Measurements from ENCODE around the gene FBXO42. TPM values are rescaled to one million over a fixed set of nuclear protein-coding genes. Genes with fewer than 3 reads are reported as not detected.

FBXO42 gene
- total RNA-seq, 1 donor, result 16.3 TPM

GRCh38 chr1:16286122-16286521, 66.2 kb downstream of the FBXO42 start:
- no peak for DNase-seq (ENCODE audit: insufficient read length, low spot score, missing footprints)
- Histone ChIP-seq H3K9me3 (ENCODE audit: low read depth, low read length) (no peaks in the 10 kb centered on the region), H3K36me3 (ENCODE audit: insufficient read depth, low read length) (no peaks in the 10 kb centered on the region), H3K27ac (ENCODE audit: low read depth, low read length) (no peak overlapping the region), H4K20me1 (ENCODE audit: insufficient read depth, low read length) (peaks cover 10% of the 10 kb centered on the region), H2AFZ (ENCODE audit: low read length) (no peak overlapping the region), H3K4me1 (ENCODE audit: insufficient read depth, low read length) (no peaks in the 10 kb centered on the region), H3K4me2 (ENCODE audit: insufficient read depth, low read length) (no peak overlapping the region), H3K27me3 (ENCODE audit: insufficient read depth, low read length) (no peaks in the 10 kb centered on the region), H3K79me2 (ENCODE audit: insufficient read depth, low read length) (peaks cover 7% of the 10 kb centered on the region), H3K4me3 (ENCODE audit: insufficient read depth, low read length) (no peak overlapping the region)
- TF ChIP-seq CTCF (IDR thresholded peaks at IDR 0.05; ENCODE audit: extremely low read depth, low read depth, low read length), result no peak

GRCh38 chr1:16281765-16282164, 70.5 kb downstream of the FBXO42 start:
- Histone ChIP-seq H3K27me3 (ENCODE audit: insufficient read depth, low read length) (no peaks in the 10 kb centered on the region), H3K4me1 (ENCODE audit: insufficient read depth, low read length) (peaks cover 3% of the 10 kb centered on the region), H4K20me1 (ENCODE audit: insufficient read depth, low read length) (peaks cover 8% of the 10 kb centered on the region), H3K36me3 (ENCODE audit: insufficient read depth, low read length) (peaks cover 3% of the 10 kb centered on the region), H3K9me3 (ENCODE audit: low read depth, low read length) (no peaks in the 10 kb centered on the region), H3K4me2 (ENCODE audit: insufficient read depth, low read length) (no peak overlapping the region), H3K27ac (ENCODE audit: low read depth, low read length) (no peak overlapping the region), H2AFZ (ENCODE audit: low read length) (no peak overlapping the region), H3K4me3 (ENCODE audit: insufficient read depth, low read length) (no peak overlapping the region), H3K79me2 (ENCODE audit: insufficient read depth, low read length) (peaks cover 5% of the 10 kb centered on the region)
- TF ChIP-seq CTCF (IDR thresholded peaks at IDR 0.05; ENCODE audit: extremely low read depth, low read depth, low read length), result no peak
- no peak for DNase-seq (ENCODE audit: insufficient read length, low spot score, missing footprints)

- no peak overlapping the region for H2AFZ ChIP-seq (ENCODE audit: low read length)
- H3K36me3 ChIP-seq (ENCODE audit: insufficient read depth, low read length), result peaks cover 3% of the 10 kb centered on the region
- H4K20me1 ChIP-seq (ENCODE audit: insufficient read depth, low read length), result peaks cover 9% of the 10 kb centered on the region
- no peak for DNase-seq (ENCODE audit: insufficient read length, low spot score, missing footprints)
- peaks cover 5% of the 10 kb centered on the region for H3K79me2 ChIP-seq (ENCODE audit: insufficient read depth, low read length)
- no peaks in the 10 kb centered on the region for H3K27me3 ChIP-seq (ENCODE audit: insufficient read depth, low read length)
- no peaks in the 10 kb centered on the region for H3K9me3 ChIP-seq (ENCODE audit: low read depth, low read length)
- no peak for TF ChIP-seq CTCF (IDR thresholded peaks at IDR 0.05; ENCODE audit: extremely low read depth, low read depth, low read length)
- H3K27ac ChIP-seq (ENCODE audit: low read depth, low read length), result no peak overlapping the region
- peaks cover 3% of the 10 kb centered on the region for H3K4me1 ChIP-seq (ENCODE audit: insufficient read depth, low read length)
- no peak overlapping the region for H3K4me3 ChIP-seq (ENCODE audit: insufficient read depth, low read length)
- H3K4me2 ChIP-seq (ENCODE audit: insufficient read depth, low read length), result no peak overlapping the region
Measured at GRCh38 chr1:16279186-16279585, 73.1 kb downstream of the FBXO42 start.

- Histone ChIP-seq H3K4me2 (ENCODE audit: insufficient read depth, low read length) (no peak overlapping the region), H3K9me3 (ENCODE audit: low read depth, low read length) (no peaks in the 10 kb centered on the region), H3K79me2 (ENCODE audit: insufficient read depth, low read length) (peaks cover 6% of the 10 kb centered on the region), H4K20me1 (ENCODE audit: insufficient read depth, low read length) (peaks cover 12% of the 10 kb centered on the region), H2AFZ (ENCODE audit: low read length) (no peak overlapping the region), H3K36me3 (ENCODE audit: insufficient read depth, low read length) (peaks cover 3% of the 10 kb centered on the region), H3K27ac (ENCODE audit: low read depth, low read length) (no peak overlapping the region), H3K4me3 (ENCODE audit: insufficient read depth, low read length) (no peak overlapping the region), H3K27me3 (ENCODE audit: insufficient read depth, low read length) (no peaks in the 10 kb centered on the region), H3K4me1 (ENCODE audit: insufficient read depth, low read length) (peaks cover 3% of the 10 kb centered on the region)
- DNase-seq (ENCODE audit: insufficient read length, low spot score, missing footprints), result peak; percentile 1
- TF ChIP-seq CTCF (IDR thresholded peaks at IDR 0.05; ENCODE audit: extremely low read depth, low read depth, low read length), result no peak
Measured at GRCh38 chr1:16276302-16277030, 75.8 kb downstream of the FBXO42 start.
